ENCODE results near the gene RBMS3. TPM values are rescaled to one million over a fixed set of nuclear protein-coding genes. Genes with fewer than 3 reads are reported as not detected.

RBMS3 gene
- total and polyA plus RNA-seq, 2 of the 8 experiments (the other 6 are each of a cell fraction or from before 2014, with no cell fraction given): 3.7 to 6.9 TPM

DNA sequence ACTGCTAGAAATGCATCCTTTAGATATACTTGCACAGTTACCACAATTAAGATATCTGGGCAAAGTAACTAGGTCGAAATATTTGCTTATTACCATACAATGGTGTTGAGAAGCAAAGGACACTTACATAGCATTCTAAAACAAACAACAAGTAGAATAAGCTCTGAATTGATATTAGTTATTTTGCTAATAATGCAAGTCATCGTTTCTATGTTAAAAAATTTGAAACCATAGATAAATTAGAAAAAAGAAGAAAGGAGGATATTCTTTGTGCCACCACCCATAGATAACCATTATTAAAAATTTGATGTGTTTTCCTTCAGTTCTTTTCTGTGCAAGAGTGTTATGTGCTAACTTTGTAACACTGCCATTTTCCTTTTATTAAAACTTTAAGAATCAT lies 435.3 kb downstream of the RBMS3 start:
- H3K27ac ChIP-seq (ENCODE audit: low read depth, low read length): no peak overlapping the region
- DNase-seq (ENCODE audit: low read depth in 1 of 2, low spot score in 2 of 2): no peak
- no peaks in the 10 kb centered on the region for H3K9me3 ChIP-seq (ENCODE audit: insufficient read depth in 2 of 2, low read depth in 1 of 2, low read length in 1 of 2)
- no peak overlapping the region for H3K18ac ChIP-seq (ENCODE audit: extremely low read depth, low read length)
- H2BK5ac ChIP-seq (ENCODE audit: low read depth, low read length): no peak overlapping the region
- no peak overlapping the region for H3K4me2 ChIP-seq (ENCODE audit: insufficient read depth in 1 of 2, low read depth in 2 of 2, low read length in 2 of 2)
- H2AK5ac ChIP-seq (ENCODE audit: low read depth, low read length): no peak overlapping the region
- H3K27me3 ChIP-seq (replicated peaks in 1 of 4; ENCODE audit: control insufficient read depth in 3 of 4, extremely low read depth in 1 of 4, insufficient read depth in 3 of 4, low read length in 3 of 4): no peaks in the 10 kb centered on the region
- WGBS, 2 experiments (ENCODE audit: extremely low coverage in 1 of 2, insufficient coverage in 1 of 2, insufficient read length in 1 of 2, insufficient replicate concordance in 2 of 2, low coverage in 1 of 2, low lambda C conversion rate in 2 of 2, missing lambda C conversion rate in 1 of 2): 89% methylated on average over 2 of the region's 2 CpGs; no CpG with 5 or more reads in 1 of the 2 experiments
- H4K5ac ChIP-seq (ENCODE audit: insufficient read length, low read depth, low read length): no peak overlapping the region
- H2AFZ ChIP-seq (ENCODE audit: low read length): no peak overlapping the region
- H3K4me3 ChIP-seq (ENCODE audit: extremely low read depth in 1 of 4, insufficient read depth in 2 of 4, low read depth in 3 of 4, low read length in 4 of 4): no peak overlapping the region
- no peak for FAIRE-seq
- no peak overlapping the region for H3K4ac ChIP-seq (replicated peaks; ENCODE audit: insufficient read length, low read depth, low read length)
- H3K14ac ChIP-seq (ENCODE audit: insufficient read length): no peak overlapping the region
- POLR2A ChIA-PET (ENCODE audit: partially characterized antibody): no interaction called here
- no peaks in the 10 kb centered on the region for H3K23me2 ChIP-seq (ENCODE audit: low read depth, low read length)
- CTCF ChIA-PET (ENCODE audit: partially characterized antibody): no interaction called here
- H4K91ac ChIP-seq (replicated peaks; ENCODE audit: insufficient read length, low read length): no peak overlapping the region
- H2BK12ac ChIP-seq (ENCODE audit: low read depth, low read length): no peak overlapping the region
- TF ChIP-seq SP2 (IDR thresholded peaks at IDR 0.05; ENCODE audit: low read length) (no peak), TAF1 (IDR thresholded peaks at IDR 0.05; ENCODE audit: low read depth, low read length) (no peak), BCL11A (IDR thresholded peaks at IDR 0.05; ENCODE audit: low read depth in 2 of 2, low read length in 2 of 2) (no peak), GTF2F1 (IDR thresholded peaks at IDR 0.05; ENCODE audit: borderline replicate concordance, low read depth, low read length) (no peak), POLR2AphosphoS5 (IDR thresholded peaks at IDR 0.05; ENCODE audit: low read depth, low read length) (no peak), HDAC2 (IDR thresholded peaks at IDR 0.05; ENCODE audit: borderline replicate concordance in 1 of 2, low read depth in 2 of 2, low read length in 2 of 2) (no peak), RXRA (IDR thresholded peaks at IDR 0.05; ENCODE audit: insufficient read depth, low read depth, low read length) (no peak), SIX5 (IDR thresholded peaks at IDR 0.05; ENCODE audit: low read depth, low read length) (no peak), BACH1 (IDR thresholded peaks at IDR 0.05; ENCODE audit: low read length) (no peak), EGR1 (IDR thresholded peaks at IDR 0.05; ENCODE audit: borderline replicate concordance, low read depth, low read length) (no peak)
- TF ChIP-seq, protein P1, sequence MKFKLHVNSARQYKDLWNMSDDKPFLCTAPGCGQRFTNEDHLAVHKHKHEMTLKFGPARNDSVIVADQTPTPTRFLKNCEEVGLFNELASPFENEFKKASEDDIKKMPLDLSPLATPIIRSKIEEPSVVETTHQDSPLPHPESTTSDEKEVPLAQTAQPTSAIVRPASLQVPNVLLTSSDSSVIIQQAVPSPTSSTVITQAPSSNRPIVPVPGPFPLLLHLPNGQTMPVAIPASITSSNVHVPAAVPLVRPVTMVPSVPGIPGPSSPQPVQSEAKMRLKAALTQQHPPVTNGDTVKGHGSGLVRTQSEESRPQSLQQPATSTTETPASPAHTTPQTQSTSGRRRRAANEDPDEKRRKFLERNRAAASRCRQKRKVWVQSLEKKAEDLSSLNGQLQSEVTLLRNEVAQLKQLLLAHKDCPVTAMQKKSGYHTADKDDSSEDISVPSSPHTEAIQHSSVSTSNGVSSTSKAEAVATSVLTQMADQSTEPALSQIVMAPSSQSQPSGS (IDR thresholded peaks at IDR 0.05; ENCODE audit: low read length): no peak
- H2BK20ac ChIP-seq (ENCODE audit: low read length): no peak overlapping the region
- H4K8ac ChIP-seq (ENCODE audit: extremely low read depth, insufficient read depth, low read length): no peak overlapping the region
- no peaks in the 10 kb centered on the region for H3K79me2 ChIP-seq (ENCODE audit: control insufficient read depth in 1 of 2, insufficient read depth in 2 of 2, low read length in 2 of 2)
- H2BK15ac ChIP-seq (ENCODE audit: low read length): no peak overlapping the region
- no peaks in the 10 kb centered on the region for H3K36me3 ChIP-seq (ENCODE audit: control insufficient read depth in 2 of 4, insufficient read depth in 4 of 4, low read length in 3 of 4)
- no peaks in the 10 kb centered on the region for H4K20me1 ChIP-seq (replicated peaks in 1 of 2; ENCODE audit: control insufficient read depth in 1 of 2, insufficient read depth in 2 of 2, low read length in 2 of 2)
- no peak overlapping the region for H2BK120ac ChIP-seq (replicated peaks; ENCODE audit: low read depth, low read length)
- no peak overlapping the region for H3K56ac ChIP-seq (replicated peaks; ENCODE audit: insufficient read length, low read depth, low read length)
- H3K4me1 ChIP-seq (replicated peaks in 1 of 4; ENCODE audit: control insufficient read depth in 3 of 4, insufficient read depth in 4 of 4, low read length in 3 of 4): no peaks in the 10 kb centered on the region
- H3K23ac ChIP-seq (ENCODE audit: insufficient read length): no peak overlapping the region
- no peaks in the 10 kb centered on the region for H3K79me1 ChIP-seq (ENCODE audit: low read depth, low read length)
- no peak overlapping the region for H3K9ac ChIP-seq (replicated peaks in 1 of 4; ENCODE audit: extremely low read depth in 1 of 4, low read depth in 3 of 4, low read length in 3 of 4)
